Measurements from ENCODE around the gene GSTA4.
"Not testable (repeated sequence)": the region's sequence is repeated elsewhere in the genome, so short reads cannot be mapped to it uniquely, and the experiment has no call there.

The GSTA4 gene

GRCh38 chr6:53014744-53015143, 19.7 kb upstream of the GSTA4 start:
- Histone ChIP-seq H3K4me3 (ENCODE audit: low read depth, low read length) (no peak overlapping the region), H3K36me3 (ENCODE audit: insufficient read depth, low read length) (peaks cover 7% of the 10 kb centered on the region; the same call in 1 of the 2 replicates), H2AFZ (ENCODE audit: low read length, unreplicated experiment) (no peak overlapping the region), H3K79me2 (ENCODE audit: control insufficient read depth, insufficient read depth, low read length, unreplicated experiment) (no peaks in the 10 kb centered on the region), H3K4me1 (ENCODE audit: control insufficient read depth, insufficient read depth, low read length, unreplicated experiment) (no peaks in the 10 kb centered on the region), H3K27me3 (ENCODE audit: insufficient read depth, low read length) (no peaks in the 10 kb centered on the region), H3K27ac (ENCODE audit: low read depth, low read length) (no peak overlapping the region)

- Histone ChIP-seq H3K4me1 (ENCODE audit: control insufficient read depth, insufficient read depth, low read length, unreplicated experiment) (no peaks in the 10 kb centered on the region), H3K27ac (ENCODE audit: low read depth, low read length) (no peak overlapping the region), H3K4me3 (ENCODE audit: low read depth, low read length) (no peak overlapping the region), H3K36me3 (ENCODE audit: insufficient read depth, low read length) (peaks cover 7% of the 10 kb centered on the region; the same call in 1 of the 2 replicates), H3K79me2 (ENCODE audit: control insufficient read depth, insufficient read depth, low read length, unreplicated experiment) (no peaks in the 10 kb centered on the region), H3K27me3 (ENCODE audit: insufficient read depth, low read length) (no peaks in the 10 kb centered on the region), H2AFZ (ENCODE audit: low read length, unreplicated experiment) (no peak overlapping the region)
Measured at GRCh38 chr6:53014063-53014462, 19.0 kb upstream of the GSTA4 start.

DNA sequence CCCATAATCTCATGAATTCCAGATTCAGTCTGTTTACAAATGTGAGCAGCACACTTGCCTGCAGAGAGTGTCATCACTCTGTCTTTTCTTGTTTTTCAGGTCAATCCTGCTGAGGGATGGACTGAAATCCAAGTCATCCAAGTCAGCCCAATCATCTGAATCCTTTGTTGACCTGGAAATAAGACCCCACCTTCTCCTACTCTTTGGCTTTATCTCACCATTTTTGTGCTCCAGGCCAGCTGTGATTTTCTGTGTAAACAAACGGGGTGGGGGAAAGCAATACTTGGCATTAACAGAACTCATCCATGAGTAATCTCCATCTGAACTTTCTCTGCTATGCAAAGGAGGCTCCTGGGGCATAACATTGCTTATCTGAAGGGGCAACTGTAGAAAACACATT, 16.9 kb upstream of the GSTA4 start:
- Histone ChIP-seq H3K79me2 (ENCODE audit: control insufficient read depth, insufficient read depth, low read length, unreplicated experiment) (no peaks in the 10 kb centered on the region), H2AFZ (ENCODE audit: low read length, unreplicated experiment) (no peak overlapping the region), H3K4me3 (ENCODE audit: low read depth, low read length) (no peak overlapping the region), H3K4me1 (ENCODE audit: control insufficient read depth, insufficient read depth, low read length, unreplicated experiment) (no peaks in the 10 kb centered on the region), H3K27ac (ENCODE audit: low read depth, low read length) (no peak overlapping the region), H3K36me3 (ENCODE audit: insufficient read depth, low read length) (peaks cover 7% of the 10 kb centered on the region; the same call in 1 of the 2 replicates), H3K27me3 (ENCODE audit: insufficient read depth, low read length) (no peaks in the 10 kb centered on the region)

- H3K27ac ChIP-seq (ENCODE audit: low read depth, low read length), result no peak overlapping the region
- H2AFZ ChIP-seq (ENCODE audit: low read length, unreplicated experiment), result no peak overlapping the region
- H3K79me2 ChIP-seq (ENCODE audit: control insufficient read depth, insufficient read depth, low read length, unreplicated experiment), result no peaks in the 10 kb centered on the region
- H3K27me3 ChIP-seq (ENCODE audit: insufficient read depth, low read length), result no peaks in the 10 kb centered on the region
- no peak overlapping the region for H3K4me3 ChIP-seq (ENCODE audit: low read depth, low read length)
- peaks cover 7% of the 10 kb centered on the region; the same call in 1 of the 2 replicates for H3K36me3 ChIP-seq (ENCODE audit: insufficient read depth, low read length)
- H3K4me1 ChIP-seq (ENCODE audit: control insufficient read depth, insufficient read depth, low read length, unreplicated experiment), result no peaks in the 10 kb centered on the region
Measured at GRCh38 chr6:53010504-53010903, 15.4 kb upstream of the GSTA4 start.

GRCh38 chr6:53009511-53009910, 14.4 kb upstream of the GSTA4 start:
- H3K27ac ChIP-seq (ENCODE audit: low read depth, low read length), result no peak overlapping the region
- H3K79me2 ChIP-seq (ENCODE audit: control insufficient read depth, insufficient read depth, low read length, unreplicated experiment), result no peaks in the 10 kb centered on the region
- H2AFZ ChIP-seq (ENCODE audit: low read length, unreplicated experiment), result no peak overlapping the region
- no peaks in the 10 kb centered on the region for H3K4me1 ChIP-seq (ENCODE audit: control insufficient read depth, insufficient read depth, low read length, unreplicated experiment)
- no peak overlapping the region for H3K4me3 ChIP-seq (ENCODE audit: low read depth, low read length)
- peaks cover 7% of the 10 kb centered on the region; the same call in 1 of the 2 replicates for H3K36me3 ChIP-seq (ENCODE audit: insufficient read depth, low read length)
- no peaks in the 10 kb centered on the region for H3K27me3 ChIP-seq (ENCODE audit: insufficient read depth, low read length)

DNA sequence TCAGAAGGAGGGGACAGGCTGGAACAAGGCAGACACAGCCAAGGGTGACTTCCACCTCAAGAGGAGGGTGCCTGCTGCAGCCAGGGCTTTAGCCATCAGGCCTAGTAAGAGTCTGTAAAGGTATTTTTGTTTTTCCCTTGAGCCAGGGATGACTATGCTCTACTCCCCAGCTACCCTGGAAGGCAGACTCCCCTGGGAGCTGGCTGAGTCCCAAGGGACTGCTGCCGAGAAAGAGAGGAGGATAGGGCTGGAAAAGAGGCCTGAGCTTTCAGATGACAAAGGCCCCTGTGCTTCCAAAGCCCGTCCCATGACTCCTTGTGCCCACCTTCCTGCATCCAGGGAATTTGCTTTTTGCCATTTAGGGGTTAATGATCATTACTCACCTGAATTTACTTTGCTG, 14.0 kb upstream of the GSTA4 start:
- Histone ChIP-seq H3K4me3 (ENCODE audit: low read depth, low read length) (no peak overlapping the region), H3K27ac (ENCODE audit: low read depth, low read length) (no peak overlapping the region), H3K36me3 (ENCODE audit: insufficient read depth, low read length) (peaks cover 7% of the 10 kb centered on the region; the same call in 1 of the 2 replicates), H3K27me3 (ENCODE audit: insufficient read depth, low read length) (no peaks in the 10 kb centered on the region), H3K4me1 (ENCODE audit: control insufficient read depth, insufficient read depth, low read length, unreplicated experiment) (no peaks in the 10 kb centered on the region), H3K79me2 (ENCODE audit: control insufficient read depth, insufficient read depth, low read length, unreplicated experiment) (no peaks in the 10 kb centered on the region), H2AFZ (ENCODE audit: low read length, unreplicated experiment) (no peak overlapping the region)

GRCh38 chr6:53008192-53008687, 13.2 kb upstream of the GSTA4 start:
- not testable (repeated sequence) for H2AFZ ChIP-seq (ENCODE audit: low read length, unreplicated experiment); H3K27ac ChIP-seq (ENCODE audit: low read depth, low read length); H3K79me2 ChIP-seq (ENCODE audit: control insufficient read depth, insufficient read depth, low read length, unreplicated experiment); H3K4me1 ChIP-seq (ENCODE audit: control insufficient read depth, insufficient read depth, low read length, unreplicated experiment); H3K4me3 ChIP-seq (ENCODE audit: low read depth, low read length); H3K36me3 ChIP-seq (ENCODE audit: insufficient read depth, low read length); H3K27me3 ChIP-seq (ENCODE audit: insufficient read depth, low read length)

DNA sequence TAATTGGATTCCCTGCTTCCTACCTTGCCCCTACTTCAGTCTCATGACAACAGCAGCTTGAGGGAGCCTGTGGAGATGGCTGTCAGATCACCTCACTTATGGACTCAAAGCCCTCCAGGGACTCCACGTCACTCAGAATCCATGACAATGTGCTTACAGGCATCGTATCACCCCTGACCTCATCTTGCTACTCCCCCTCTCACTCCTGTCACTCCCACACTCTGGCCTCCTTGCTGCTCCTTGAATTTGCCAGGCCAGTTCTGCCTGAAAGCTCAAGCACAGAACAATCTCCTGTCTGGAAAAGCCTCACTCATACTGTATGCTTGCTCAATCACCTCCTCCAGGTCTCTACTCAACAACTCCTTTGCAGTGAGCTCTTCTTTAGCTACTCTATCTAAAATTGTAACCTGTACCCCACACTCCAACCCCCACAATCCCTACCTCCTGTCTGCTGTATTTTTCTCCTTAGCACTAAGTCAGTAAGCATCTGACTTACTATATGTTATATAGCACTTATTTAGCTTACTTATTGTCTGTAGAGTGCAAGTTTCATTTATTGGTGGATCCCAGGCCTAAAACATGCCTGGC, 10.7 kb upstream of the GSTA4 start:
- no peak overlapping the region for H2AFZ ChIP-seq (ENCODE audit: low read length, unreplicated experiment)
- H3K27me3 ChIP-seq (ENCODE audit: insufficient read depth, low read length), result no peaks in the 10 kb centered on the region
- no peak overlapping the region for H3K27ac ChIP-seq (ENCODE audit: low read depth, low read length)
- no peak overlapping the region for H3K4me3 ChIP-seq (ENCODE audit: low read depth, low read length)
- no peaks in the 10 kb centered on the region for H3K36me3 ChIP-seq (ENCODE audit: insufficient read depth, low read length)
- H3K79me2 ChIP-seq (ENCODE audit: control insufficient read depth, insufficient read depth, low read length, unreplicated experiment), result no peaks in the 10 kb centered on the region
- no peaks in the 10 kb centered on the region for H3K4me1 ChIP-seq (ENCODE audit: control insufficient read depth, insufficient read depth, low read length, unreplicated experiment)

- H3K4me1 ChIP-seq (ENCODE audit: control insufficient read depth, insufficient read depth, low read length, unreplicated experiment), result no peaks in the 10 kb centered on the region
- no peak overlapping the region for H2AFZ ChIP-seq (ENCODE audit: low read length, unreplicated experiment)
- H3K4me3 ChIP-seq (ENCODE audit: low read depth, low read length), result no peak overlapping the region
- no peaks in the 10 kb centered on the region for H3K27me3 ChIP-seq (ENCODE audit: insufficient read depth, low read length)
- H3K79me2 ChIP-seq (ENCODE audit: control insufficient read depth, insufficient read depth, low read length, unreplicated experiment), result peaks cover 4% of the 10 kb centered on the region
- H3K27ac ChIP-seq (ENCODE audit: low read depth, low read length), result no peak overlapping the region
- no peaks in the 10 kb centered on the region for H3K36me3 ChIP-seq (ENCODE audit: insufficient read depth, low read length)
Measured at GRCh38 chr6:52999456-52999855, 4.4 kb upstream of the GSTA4 start.

GRCh38 chr6:52998603-52999002, 3.5 kb upstream of the GSTA4 start:
- H3K27ac ChIP-seq (ENCODE audit: low read depth, low read length), result no peak overlapping the region
- no peaks in the 10 kb centered on the region for H3K4me1 ChIP-seq (ENCODE audit: control insufficient read depth, insufficient read depth, low read length, unreplicated experiment)
- H3K79me2 ChIP-seq (ENCODE audit: control insufficient read depth, insufficient read depth, low read length, unreplicated experiment), result peaks cover 10% of the 10 kb centered on the region
- H2AFZ ChIP-seq (ENCODE audit: low read length, unreplicated experiment), result no peak overlapping the region
- no peak overlapping the region for H3K4me3 ChIP-seq (ENCODE audit: low read depth, low read length)
- no peaks in the 10 kb centered on the region for H3K27me3 ChIP-seq (ENCODE audit: insufficient read depth, low read length)
- no peaks in the 10 kb centered on the region for H3K36me3 ChIP-seq (ENCODE audit: insufficient read depth, low read length)

DNA sequence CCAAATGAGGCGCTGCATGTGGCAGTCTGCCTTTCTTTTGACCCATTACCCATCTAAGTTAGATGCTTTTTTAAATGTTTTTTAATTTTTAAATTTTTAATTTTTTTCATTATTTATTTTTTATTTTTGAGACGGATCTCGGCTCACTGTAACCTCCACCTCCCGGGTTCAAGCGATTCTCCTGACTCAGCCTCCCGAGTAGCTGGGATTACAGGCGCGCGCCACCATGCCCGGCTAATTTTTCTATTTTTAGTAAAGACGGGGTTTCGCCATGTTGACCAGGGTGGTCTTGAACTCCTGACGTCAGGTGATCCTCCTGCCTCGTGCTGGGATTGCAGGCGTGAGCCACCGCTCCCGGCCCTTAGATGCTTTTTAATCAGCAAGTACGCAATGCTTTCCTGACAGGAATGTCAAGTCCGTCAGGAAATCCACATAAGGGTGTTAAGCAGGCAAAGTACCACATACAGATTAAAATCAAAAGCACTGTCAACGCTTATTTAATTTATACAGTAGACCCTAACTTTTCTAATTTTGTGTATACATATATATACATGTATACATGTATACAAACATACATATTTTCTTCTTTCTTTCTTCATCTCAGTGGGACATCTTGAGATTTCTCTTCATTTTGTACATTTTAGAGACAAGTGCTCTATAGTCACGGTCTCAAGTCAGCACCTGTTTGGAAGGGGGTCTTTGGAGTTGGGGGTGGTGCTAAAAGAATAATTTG, 995 bp upstream of the GSTA4 start:
- Histone ChIP-seq H3K27ac (ENCODE audit: low read depth, low read length) (no peak overlapping the region), H3K27me3 (ENCODE audit: insufficient read depth, low read length) (no peaks in the 10 kb centered on the region), H3K4me1 (ENCODE audit: control insufficient read depth, insufficient read depth, low read length, unreplicated experiment) (peaks cover 5% of the 10 kb centered on the region), H2AFZ (ENCODE audit: low read length, unreplicated experiment) (no peak overlapping the region), H3K4me3 (ENCODE audit: low read depth, low read length) (peak overlapping the region; percentile 20; the same call in 1 of the 2 replicates), H3K79me2 (ENCODE audit: control insufficient read depth, insufficient read depth, low read length, unreplicated experiment) (peaks cover 11% of the 10 kb centered on the region), H3K36me3 (ENCODE audit: insufficient read depth, low read length) (0 out of 2 replicates have a peak, but pooled peaks cover 2% of the 10 kb centered on the region)
